ENCODE results near the gene KICS2. TPM values are rescaled to one million over a fixed set of nuclear protein-coding genes. Genes with fewer than 3 reads are reported as not detected.
A peak's percentile ranks its signal among the peaks of the same experiment; 100 is the strongest.

KICS2 gene
- polyA plus RNA-seq (ENCODE audit: insufficient read depth in 1 of 5, insufficient read length in 5 of 5, low replicate concordance in 1 of 5) = 1 to 10 TPM; 3.4 to 5.2 (median 4.0) TPM
- long read RNA-seq, donor 1, full-length matches to known transcripts = 1 of 1 reads
- long read RNA-seq, donor 1, partial matches to known transcripts = 0 of 1 reads
- long read RNA-seq, donor 1, other reads (novel, unspliced or antisense) = 0 of 1 reads
- long read RNA-seq, donor 2, full-length matches to known transcripts = 1 of 1 reads
- long read RNA-seq, donor 2, partial matches to known transcripts = 0 of 1 reads
- long read RNA-seq, donor 2, other reads (novel, unspliced or antisense) = 0 of 1 reads
- long read RNA-seq, donor 3, partial matches to known transcripts = 0 of 1 reads
- long read RNA-seq, donor 3, other reads (novel, unspliced or antisense) = 0 of 1 reads
- long read RNA-seq, donor 4 = 0 reads
- long read RNA-seq, donor 5, partial matches to known transcripts = 0 of 1 reads
- long read RNA-seq, donor 5, other reads (novel, unspliced or antisense) = 0 of 1 reads
- long read RNA-seq, donor 6 = 0 reads
- long read RNA-seq, donor 7, full-length matches to known transcripts = 2 of 2 reads
- long read RNA-seq, donor 7, partial matches to known transcripts = 0 of 2 reads
- long read RNA-seq, donor 7, other reads (novel, unspliced or antisense) = 0 of 2 reads
- long read RNA-seq, donor 8, full-length matches to known transcripts = 1 of 1 reads
- long read RNA-seq, donor 8, partial matches to known transcripts = 0 of 1 reads
- long read RNA-seq, donor 8, other reads (novel, unspliced or antisense) = 0 of 1 reads

GRCh38 chr12:64222009-64222765 lies at the start of gene KICS2:
KICS2 (minus strand) TSS chr12:64222296; CDS start chr12:64222237, 59 bp downstream.
- DNase-seq = peak; percentile 95

- no peak for DNase-seq
These were observed 48.3 kb upstream of the KICS2 start for GRCh38 chr12:64270411-64270810.

- DNase-seq = no peak
These were observed 47.1 kb upstream of the KICS2 start for GRCh38 chr12:64269161-64269560.

GRCh38 chr12:64268409-64268808 lies 46.3 kb upstream of the KICS2 start:
- no peak for DNase-seq

GRCh38 chr12:64265839-64266238 lies 43.7 kb upstream of the KICS2 start:
- no peak for DNase-seq

- no peak for DNase-seq
These were observed 39.7 kb upstream of the KICS2 start for GRCh38 chr12:64261813-64262212.

- DNase-seq = no peak
These were observed 36.5 kb upstream of the KICS2 start for GRCh38 chr12:64258576-64258975.

- peak; percentile 53 to 65 for DNase-seq
These were observed 34.2 kb upstream of the KICS2 start for GRCh38 chr12:64256166-64256800.

- DNase-seq = no peak
These were observed 33.2 kb upstream of the KICS2 start for GRCh38 chr12:64255249-64255648.

GRCh38 chr12:64253356-64253755 lies 31.3 kb upstream of the KICS2 start:
- DNase-seq = no peak

GRCh38 chr12:64252681-64253080 lies 30.6 kb upstream of the KICS2 start:
- peak; percentile 65 to 81 for DNase-seq

- DNase-seq = no peak
These were observed 21.7 kb upstream of the KICS2 start for GRCh38 chr12:64243809-64244208.

GRCh38 chr12:64240781-64241180 lies 18.7 kb upstream of the KICS2 start:
- no peak for DNase-seq

- DNase-seq = no peak
These were observed 15.3 kb upstream of the KICS2 start for GRCh38 chr12:64237382-64237781.

GRCh38 chr12:64236549-64236948 lies 14.5 kb upstream of the KICS2 start:
- DNase-seq = no peak

- no peak for DNase-seq
These were observed 10.1 kb upstream of the KICS2 start for GRCh38 chr12:64232196-64232595.

- DNase-seq = no peak
These were observed 7.7 kb upstream of the KICS2 start for GRCh38 chr12:64229796-64230195.

- DNase-seq = no peak
These were observed 7.1 kb upstream of the KICS2 start for GRCh38 chr12:64229240-64229639.

GRCh38 chr12:64225626-64226025 lies 3.5 kb upstream of the KICS2 start:
- DNase-seq = no peak

GRCh38 chr12:64221651-64222008 lies 466 bp downstream of the KICS2 start:
- DNase-seq = peak; percentile 68 to 72

- no peak for DNase-seq
These were observed 2.0 kb downstream of the KICS2 start for GRCh38 chr12:64220046-64220445.

GRCh38 chr12:64219145-64219544 lies 3.0 kb downstream of the KICS2 start:
- no peak for DNase-seq

Data from right lung (tissue), 10 donors.